Keratinocyte (primary cell): ENCODE measurements around the gene NCF2. TPM values are rescaled to one million over a fixed set of nuclear protein-coding genes. Genes with fewer than 3 reads are reported as not detected.

ENCODE experiments used
- DNase-seq: peaks from one replicate; pipeline ENCODE4 v3.0.0-alpha.2; 2011; ENCODE audit warnings: low read depth, missing footprints, low spot score
- FAIRE-seq: peaks from 2 replicates; lab custom pipeline; 2011; peaks lifted over from hg19 to GRCh38; lab: Jason Lieb, UNC
- H2AFZ ChIP-seq: 2 replicates; pipeline ENCODE4 v1.6.0; 2012; ENCODE audit warnings: low read length, control low read depth, inconsistent platforms; ENCODE audit not compliant: control insufficient read depth
- H3K27ac ChIP-seq: 2 replicates; pipeline ENCODE4 v1.5.1; 2011; ENCODE audit warnings: low read length; ENCODE audit not compliant: control insufficient read depth, insufficient read depth
- H3K27me3 ChIP-seq: 3 replicates; pipeline ENCODE4 v1.6.0; 2011; ENCODE audit warnings: low read length; ENCODE audit not compliant: control insufficient read depth, insufficient read depth; ENCODE audit errors: extremely low read depth
- H3K36me3 ChIP-seq, 2 experiments: 2 replicates in 1 of 2; 3 replicates in 1 of 2; pipeline ENCODE4 v1.5.1; 2011; ENCODE audit warnings: low read length in 2 of 2, mild to moderate bottlenecking in 1 of 2; ENCODE audit not compliant: control insufficient read depth in 2 of 2, insufficient read depth in 2 of 2; ENCODE audit errors: extremely low read depth in 1 of 2
- H3K4me1 ChIP-seq: 3 replicates; pipeline ENCODE4 v1.5.1; 2011; ENCODE audit warnings: low read length; ENCODE audit not compliant: control insufficient read depth, insufficient read depth; ENCODE audit errors: extremely low read depth
- H3K4me2 ChIP-seq: 3 replicates; pipeline ENCODE4 v1.6.0; 2011; ENCODE audit warnings: low read depth, low read length; ENCODE audit not compliant: control insufficient read depth, insufficient read depth; ENCODE audit errors: extremely low read depth
- H3K4me3 ChIP-seq, 3 experiments: fragments of 200-600 bp in 1 of 3; sonication (generic) in 1 of 3; 2 replicates in 2 of 3; 3 replicates in 1 of 3; pipeline ENCODE4 v1.5.1; 2011 to 2016; ENCODE audit warnings: low read length in 3 of 3, mild to moderate bottlenecking in 3 of 3, control low read depth in 2 of 3, inconsistent platforms in 1 of 3, low read depth in 1 of 3, mixed read lengths in 1 of 3, mixed run types in 1 of 3, moderate library complexity in 1 of 3; ENCODE audit not compliant: control insufficient read depth in 2 of 3, insufficient read depth in 2 of 3; ENCODE audit errors: extremely low read depth in 1 of 3
- H3K79me2 ChIP-seq: 2 replicates; pipeline ENCODE4 v1.6.0; 2012; ENCODE audit warnings: low read length; ENCODE audit not compliant: control insufficient read depth, insufficient read depth
- H3K9ac ChIP-seq: 3 replicates; pipeline ENCODE4 v1.6.0; 2011; ENCODE audit warnings: low read length; ENCODE audit not compliant: control insufficient read depth, insufficient read depth; ENCODE audit errors: extremely low read depth
- H3K9me1 ChIP-seq: 3 replicates; pipeline ENCODE4 v1.6.0; 2011; ENCODE audit warnings: low read length; ENCODE audit not compliant: control insufficient read depth, insufficient read depth; ENCODE audit errors: extremely low read depth
- H3K9me3 ChIP-seq: 2 replicates; pipeline ENCODE4 v1.5.1; 2012; ENCODE audit warnings: low read depth, low read length; ENCODE audit not compliant: control insufficient read depth
- H4K20me1 ChIP-seq: 3 replicates; pipeline ENCODE4 v1.6.0; 2011; ENCODE audit warnings: low read length; ENCODE audit not compliant: control insufficient read depth, insufficient read depth; ENCODE audit errors: extremely low read depth
- EZH2 ChIP-seq: IDR thresholded peaks from one replicate; pipeline ENCODE4 v1.6.1; 2012; ENCODE audit warnings: inconsistent platforms, mild to moderate bottlenecking, low read length, moderate library complexity
- dilution Hi-C: fragments of 300-500 bp; cut with MboI; formaldehyde crosslinking; loops from one replicate; pipeline ENCODE4 v1.7.0; 2020; ENCODE audit warnings: low sequenced_read_pairs; ENCODE audit not compliant: extremely low pct_ligation_motif_present
- polyA plus RNA-seq, 5 experiments: library from polyadenylated mRNA; depleted of rRNA in 3 of 5; stranded (reverse) in 3 of 5; stranded (forward) in 1 of 5; unstranded in 1 of 5; fragments of >200 nt; gene quantifications; 1 replicate in 1 of 5; 2 replicates in 3 of 5; 3 replicates in 1 of 5; pipeline versions ENCODE4 v1.2.1 to v1.2.3, GENCODE V29; 2011 to 2012; ENCODE audit warnings: missing spikeins in 2 of 5, low read depth in 1 of 5, low replicate concordance in 1 of 5
- TF ChIP-seq, protein P1 (sequence below), 3 experiments: IDR thresholded peaks in 1 of 3; conservative IDR thresholded peaks in 1 of 3; optimal IDR thresholded peaks in 1 of 3; 2 replicates in 2 of 3; 3 replicates in 1 of 3; pipeline versions ENCODE3 to v1.5.1; 2011; ENCODE audit warnings: low read length in 3 of 3, mild to moderate bottlenecking in 3 of 3, moderate library complexity in 2 of 3, control low read depth in 1 of 3, inconsistent platforms in 1 of 3; ENCODE audit not compliant: insufficient read depth in 2 of 3; ENCODE audit errors: extremely low read depth in 1 of 3

NCF2 gene
- polyA plus RNA-seq, 1 donor (not counting 4 experiments of a cell fraction or from before 2014, with no cell fraction given), result 9.2 TPM

DNA sequence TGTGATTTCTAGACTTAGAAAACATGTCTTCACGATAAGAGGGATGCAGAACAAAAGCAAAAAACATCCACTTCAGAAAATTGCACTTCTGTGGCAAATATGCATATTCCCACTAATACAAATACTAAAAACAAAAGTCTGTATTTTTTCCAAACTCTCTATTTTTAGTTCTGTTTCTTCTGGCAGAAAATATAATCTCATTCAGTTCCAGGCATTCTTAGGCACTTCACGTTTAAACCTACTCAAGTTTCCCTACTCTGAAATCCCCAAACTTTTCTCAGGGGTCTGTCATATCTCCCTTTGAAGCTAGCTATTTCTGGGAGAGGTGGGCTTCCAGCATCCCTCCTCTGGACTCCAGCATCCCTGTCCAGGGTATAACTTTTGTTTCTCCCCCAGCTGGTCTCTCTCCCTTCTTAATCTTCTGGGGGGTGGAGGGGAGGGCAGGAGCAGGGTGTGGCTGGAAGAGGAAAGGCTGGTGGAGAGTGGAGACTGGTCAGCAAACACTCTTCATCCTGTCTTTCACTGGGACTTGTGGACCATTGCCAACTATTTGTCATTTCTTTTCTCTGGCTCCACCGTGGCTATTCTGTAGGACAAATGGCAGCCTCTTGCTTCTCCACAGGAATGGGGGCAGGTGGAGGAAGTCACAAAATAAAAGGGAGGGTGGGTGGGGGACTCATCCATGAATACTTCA is 19.6 kb upstream of the NCF2 start:
- H3K9me3 ChIP-seq, result no peaks in the 10 kb centered on the region
- FAIRE-seq, result no peak
- no peaks in the 10 kb centered on the region for H3K79me2 ChIP-seq
- H3K9ac ChIP-seq, result peak overlapping the region; percentile 24
- H2AFZ ChIP-seq, result no peak overlapping the region
- H4K20me1 ChIP-seq, result no peaks in the 10 kb centered on the region
- H3K4me3 ChIP-seq, result no peak overlapping the region
- H3K4me2 ChIP-seq, result no peak overlapping the region
- H3K4me1 ChIP-seq, result peaks cover 36% of the 10 kb centered on the region
- dilution Hi-C loops, result no loop called here
- H3K27ac ChIP-seq, result peak overlapping the region; percentile 98
- no peaks in the 10 kb centered on the region for H3K27me3 ChIP-seq
- no peak for DNase-seq
- no peaks in the 10 kb centered on the region for H3K9me1 ChIP-seq
- no peaks in the 10 kb centered on the region for H3K36me3 ChIP-seq
- TF ChIP-seq EZH2, result no peak
- TF ChIP-seq, protein P1, sequence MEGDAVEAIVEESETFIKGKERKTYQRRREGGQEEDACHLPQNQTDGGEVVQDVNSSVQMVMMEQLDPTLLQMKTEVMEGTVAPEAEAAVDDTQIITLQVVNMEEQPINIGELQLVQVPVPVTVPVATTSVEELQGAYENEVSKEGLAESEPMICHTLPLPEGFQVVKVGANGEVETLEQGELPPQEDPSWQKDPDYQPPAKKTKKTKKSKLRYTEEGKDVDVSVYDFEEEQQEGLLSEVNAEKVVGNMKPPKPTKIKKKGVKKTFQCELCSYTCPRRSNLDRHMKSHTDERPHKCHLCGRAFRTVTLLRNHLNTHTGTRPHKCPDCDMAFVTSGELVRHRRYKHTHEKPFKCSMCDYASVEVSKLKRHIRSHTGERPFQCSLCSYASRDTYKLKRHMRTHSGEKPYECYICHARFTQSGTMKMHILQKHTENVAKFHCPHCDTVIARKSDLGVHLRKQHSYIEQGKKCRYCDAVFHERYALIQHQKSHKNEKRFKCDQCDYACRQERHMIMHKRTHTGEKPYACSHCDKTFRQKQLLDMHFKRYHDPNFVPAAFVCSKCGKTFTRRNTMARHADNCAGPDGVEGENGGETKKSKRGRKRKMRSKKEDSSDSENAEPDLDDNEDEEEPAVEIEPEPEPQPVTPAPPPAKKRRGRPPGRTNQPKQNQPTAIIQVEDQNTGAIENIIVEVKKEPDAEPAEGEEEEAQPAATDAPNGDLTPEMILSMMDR (optimal IDR thresholded peaks at IDR 0.05 in 1 of 3, IDR thresholded peaks at IDR 0.05 in 1 of 3, conservative IDR thresholded peaks at IDR 0.05 in 1 of 3; ENCODE audit: extremely low read depth in 1 of 3, insufficient read depth in 2 of 3, low read length in 3 of 3), result no peak

DNA sequence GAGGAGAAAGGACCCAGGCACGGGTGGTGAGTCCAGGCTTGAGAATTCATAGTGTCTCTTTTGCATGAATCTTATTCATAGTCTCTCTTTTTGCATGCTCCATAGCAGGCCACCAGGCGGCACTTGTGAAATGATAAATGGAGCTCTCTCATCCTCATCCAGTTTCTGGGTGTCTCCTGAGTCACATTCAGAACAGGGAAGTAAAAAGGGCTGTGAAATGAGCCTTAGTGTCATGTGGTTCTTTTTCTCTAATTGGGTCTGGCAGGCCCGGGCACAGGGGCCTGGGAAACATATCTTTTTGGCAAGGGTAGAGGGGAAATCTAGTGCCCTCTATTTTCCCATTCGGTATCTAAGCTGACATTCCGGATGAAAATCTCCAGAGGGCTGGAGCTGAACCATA is 19.1 kb upstream of the NCF2 start:
- peak overlapping the region; percentile 67 for H3K9ac ChIP-seq
- FAIRE-seq, result peak; percentile 57
- no peaks in the 10 kb centered on the region for H3K9me1 ChIP-seq
- no peak for DNase-seq
- peak overlapping the region; percentile 78 for H3K4me2 ChIP-seq
- no peaks in the 10 kb centered on the region for H3K36me3 ChIP-seq
- H4K20me1 ChIP-seq, result no peaks in the 10 kb centered on the region
- H3K9me3 ChIP-seq, result no peaks in the 10 kb centered on the region
- H3K4me1 ChIP-seq, result peaks cover 36% of the 10 kb centered on the region
- H2AFZ ChIP-seq, result peak overlapping the region; percentile 28
- TF ChIP-seq, protein P1 (optimal IDR thresholded peaks at IDR 0.05 in 1 of 3, IDR thresholded peaks at IDR 0.05 in 1 of 3, conservative IDR thresholded peaks at IDR 0.05 in 1 of 3; ENCODE audit: extremely low read depth in 1 of 3, insufficient read depth in 2 of 3, low read length in 3 of 3), result peak; percentile 54 to 89 (median 58)
- TF ChIP-seq EZH2, result no peak
- dilution Hi-C loops, result no loop called here
- H3K27me3 ChIP-seq, result no peaks in the 10 kb centered on the region
- no peaks in the 10 kb centered on the region for H3K79me2 ChIP-seq
- H3K4me3 ChIP-seq, result no peak overlapping the region
- H3K27ac ChIP-seq, result peak overlapping the region; percentile 98
